ENCODE data around the gene SNRPA. TPM values are rescaled to one million over a fixed set of nuclear protein-coding genes. Genes with fewer than 3 reads are reported as not detected.

Gene SNRPA
- total RNA-seq, 1 donor from 2014 or later, result 130 TPM

DNA sequence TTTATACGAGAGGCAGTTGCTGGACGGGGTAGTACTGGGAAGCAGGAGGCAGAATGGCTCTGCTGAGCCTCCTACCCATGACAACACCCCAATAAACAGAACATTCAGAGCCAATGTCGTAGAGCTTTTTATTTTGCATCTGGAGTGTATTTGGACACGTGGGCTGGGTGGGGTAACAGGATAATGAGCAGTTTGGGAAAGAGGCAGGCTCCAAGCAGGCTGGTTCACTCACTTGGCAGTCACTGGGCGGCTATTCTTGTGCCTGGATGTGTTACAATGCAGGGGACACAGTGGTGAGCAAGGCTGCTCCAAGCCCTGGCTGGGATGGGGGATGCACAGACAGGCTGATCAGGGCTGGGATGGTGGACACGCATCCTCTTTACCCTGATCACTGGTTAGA, 10.3 kb upstream of the SNRPA start:
- H3K9me3 Mint-ChIP-seq, result no peaks in the 10 kb centered on the region
- H3K36me3 Mint-ChIP-seq, result peaks cover 4% of the 10 kb centered on the region
- TF ChIP-seq, protein P1, sequence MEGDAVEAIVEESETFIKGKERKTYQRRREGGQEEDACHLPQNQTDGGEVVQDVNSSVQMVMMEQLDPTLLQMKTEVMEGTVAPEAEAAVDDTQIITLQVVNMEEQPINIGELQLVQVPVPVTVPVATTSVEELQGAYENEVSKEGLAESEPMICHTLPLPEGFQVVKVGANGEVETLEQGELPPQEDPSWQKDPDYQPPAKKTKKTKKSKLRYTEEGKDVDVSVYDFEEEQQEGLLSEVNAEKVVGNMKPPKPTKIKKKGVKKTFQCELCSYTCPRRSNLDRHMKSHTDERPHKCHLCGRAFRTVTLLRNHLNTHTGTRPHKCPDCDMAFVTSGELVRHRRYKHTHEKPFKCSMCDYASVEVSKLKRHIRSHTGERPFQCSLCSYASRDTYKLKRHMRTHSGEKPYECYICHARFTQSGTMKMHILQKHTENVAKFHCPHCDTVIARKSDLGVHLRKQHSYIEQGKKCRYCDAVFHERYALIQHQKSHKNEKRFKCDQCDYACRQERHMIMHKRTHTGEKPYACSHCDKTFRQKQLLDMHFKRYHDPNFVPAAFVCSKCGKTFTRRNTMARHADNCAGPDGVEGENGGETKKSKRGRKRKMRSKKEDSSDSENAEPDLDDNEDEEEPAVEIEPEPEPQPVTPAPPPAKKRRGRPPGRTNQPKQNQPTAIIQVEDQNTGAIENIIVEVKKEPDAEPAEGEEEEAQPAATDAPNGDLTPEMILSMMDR (conservative IDR thresholded peaks at IDR 0.05), result no peak
- peaks cover 7% of the 10 kb centered on the region for H3K4me1 Mint-ChIP-seq (ENCODE audit: unreplicated experiment)
- no peak for DNase-seq (ENCODE audit: extremely low spot score, unreplicated experiment)
- no peak overlapping the region for H3K4me3 Mint-ChIP-seq
- no peaks in the 10 kb centered on the region for H3K27me3 Mint-ChIP-seq
- peak overlapping the region; percentile 76 for H3K27ac Mint-ChIP-seq

- Mint-ChIP-seq H3K9me3 (no peaks in the 10 kb centered on the region), H3K4me3 (no peak overlapping the region), H3K4me1 (ENCODE audit: unreplicated experiment) (peaks cover 7% of the 10 kb centered on the region), H3K27me3 (no peaks in the 10 kb centered on the region), H3K27ac (peak overlapping the region; percentile 61), H3K36me3 (peaks cover 4% of the 10 kb centered on the region)
- TF ChIP-seq, protein P1 (conservative IDR thresholded peaks at IDR 0.05), result no peak
- DNase-seq (ENCODE audit: extremely low spot score, unreplicated experiment), result no peak
These were observed 9.2 kb upstream of the SNRPA start for GRCh38 chr19:40741527-40742390.

DNA sequence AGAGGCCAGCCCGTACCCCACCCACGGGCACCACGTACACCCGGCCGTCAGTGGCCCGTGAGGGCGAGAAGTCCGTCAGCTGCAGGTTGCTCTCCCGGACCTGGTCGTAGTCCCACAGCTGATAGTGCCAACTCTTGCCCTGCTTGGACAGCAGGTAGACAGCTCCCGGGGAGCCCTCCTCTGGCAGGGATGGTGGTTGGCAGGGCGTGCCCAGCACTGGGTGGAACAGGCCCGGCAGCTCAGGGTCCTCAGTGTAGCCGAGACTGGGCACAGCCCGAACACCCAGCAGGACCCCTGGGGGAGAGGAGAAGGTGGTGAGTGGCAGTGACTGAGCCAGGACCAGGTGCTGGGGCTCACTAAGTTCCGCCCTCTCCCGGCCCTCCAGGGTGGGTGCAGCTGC, 8.5 kb upstream of the SNRPA start:
- H3K27me3 Mint-ChIP-seq, result no peaks in the 10 kb centered on the region
- TF ChIP-seq, protein P1 (conservative IDR thresholded peaks at IDR 0.05), result no peak
- peaks cover 4% of the 10 kb centered on the region for H3K36me3 Mint-ChIP-seq
- no peaks in the 10 kb centered on the region for H3K9me3 Mint-ChIP-seq
- no peak overlapping the region for H3K4me3 Mint-ChIP-seq
- peaks cover 7% of the 10 kb centered on the region for H3K4me1 Mint-ChIP-seq (ENCODE audit: unreplicated experiment)
- DNase-seq (ENCODE audit: extremely low spot score, unreplicated experiment), result no peak
- H3K27ac Mint-ChIP-seq, result no peak overlapping the region

DNA sequence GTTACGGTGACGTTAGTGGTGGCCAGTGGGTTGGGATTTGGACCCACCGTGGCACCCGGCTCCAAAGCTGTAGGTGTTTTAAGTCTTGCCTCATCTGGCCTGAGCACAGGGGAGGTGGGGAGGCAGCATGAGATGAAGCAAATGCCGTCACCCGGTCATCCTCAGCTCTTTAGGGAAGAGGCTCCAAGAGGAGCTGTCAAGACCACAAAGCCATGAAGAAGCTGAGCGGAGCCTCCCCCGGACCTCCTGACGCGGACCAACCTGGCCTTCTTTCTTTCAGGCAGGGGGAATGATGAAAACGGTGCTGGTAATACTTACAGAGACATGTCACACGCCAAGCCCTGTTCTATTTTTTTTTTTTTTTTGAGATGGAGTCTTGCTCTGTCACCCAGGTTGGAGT, 8.1 kb upstream of the SNRPA start:
- H3K9me3 Mint-ChIP-seq, result no peaks in the 10 kb centered on the region
- no peak overlapping the region for H3K4me3 Mint-ChIP-seq

GRCh38 chr19:40743926-40744325, 7.1 kb upstream of the SNRPA start:
- Mint-ChIP-seq H3K4me3 (no peak overlapping the region), H3K27me3 (no peaks in the 10 kb centered on the region), H3K4me1 (ENCODE audit: unreplicated experiment) (peaks cover 12% of the 10 kb centered on the region), H3K9me3 (no peaks in the 10 kb centered on the region), H3K27ac (no peak overlapping the region), H3K36me3 (peaks cover under 1% of the 10 kb centered on the region)
- DNase-seq (ENCODE audit: extremely low spot score, unreplicated experiment), result no peak
- TF ChIP-seq, protein P1 (conservative IDR thresholded peaks at IDR 0.05), result no peak

More for the DNA sequence above, 8.1 kb upstream of the SNRPA start:
- TF ChIP-seq, protein P1 (conservative IDR thresholded peaks at IDR 0.05), result no peak
- Mint-ChIP-seq H3K27me3 (no peaks in the 10 kb centered on the region), H3K27ac (no peak overlapping the region), H3K36me3 (peaks cover 4% of the 10 kb centered on the region), H3K4me1 (ENCODE audit: unreplicated experiment) (peaks cover 7% of the 10 kb centered on the region)
- no peak for DNase-seq (ENCODE audit: extremely low spot score, unreplicated experiment)
